ENCODE results near the gene CRYBG3.

DNA sequence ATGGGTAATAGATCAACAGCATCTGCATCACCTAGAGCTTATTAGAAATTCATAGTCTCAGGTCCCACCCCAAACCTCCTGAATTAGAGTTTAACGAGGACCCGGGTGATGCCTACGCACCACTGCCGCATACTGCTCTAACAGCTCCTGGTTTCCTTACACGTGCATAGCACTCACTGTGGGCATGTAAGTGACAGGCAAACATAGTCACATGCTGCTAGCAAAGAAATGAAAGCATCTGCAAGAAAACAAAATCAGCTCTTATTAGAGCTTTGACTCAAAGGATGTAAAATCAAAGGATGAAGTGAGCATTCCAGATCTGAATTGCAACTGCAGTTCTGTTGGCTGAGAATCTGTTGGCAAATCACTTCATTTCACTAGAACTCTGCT is 169.5 kb downstream of the CRYBG3 start:
- TF ChIP-seq, protein P1, sequence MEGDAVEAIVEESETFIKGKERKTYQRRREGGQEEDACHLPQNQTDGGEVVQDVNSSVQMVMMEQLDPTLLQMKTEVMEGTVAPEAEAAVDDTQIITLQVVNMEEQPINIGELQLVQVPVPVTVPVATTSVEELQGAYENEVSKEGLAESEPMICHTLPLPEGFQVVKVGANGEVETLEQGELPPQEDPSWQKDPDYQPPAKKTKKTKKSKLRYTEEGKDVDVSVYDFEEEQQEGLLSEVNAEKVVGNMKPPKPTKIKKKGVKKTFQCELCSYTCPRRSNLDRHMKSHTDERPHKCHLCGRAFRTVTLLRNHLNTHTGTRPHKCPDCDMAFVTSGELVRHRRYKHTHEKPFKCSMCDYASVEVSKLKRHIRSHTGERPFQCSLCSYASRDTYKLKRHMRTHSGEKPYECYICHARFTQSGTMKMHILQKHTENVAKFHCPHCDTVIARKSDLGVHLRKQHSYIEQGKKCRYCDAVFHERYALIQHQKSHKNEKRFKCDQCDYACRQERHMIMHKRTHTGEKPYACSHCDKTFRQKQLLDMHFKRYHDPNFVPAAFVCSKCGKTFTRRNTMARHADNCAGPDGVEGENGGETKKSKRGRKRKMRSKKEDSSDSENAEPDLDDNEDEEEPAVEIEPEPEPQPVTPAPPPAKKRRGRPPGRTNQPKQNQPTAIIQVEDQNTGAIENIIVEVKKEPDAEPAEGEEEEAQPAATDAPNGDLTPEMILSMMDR (IDR thresholded peaks at IDR 0.05), result no peak
- no peak for TF ChIP-seq ZFX (IDR thresholded peaks at IDR 0.05; ENCODE audit: borderline replicate concordance)
